Naive thymus-derived CD4-positive, alpha-beta T cell (primary cell): ENCODE data around the gene MAP3K19. TPM values are rescaled to one million over a fixed set of nuclear protein-coding genes. Genes with fewer than 3 reads are reported as not detected.
"Not testable (repeated sequence)": the region's sequence is repeated elsewhere in the genome, so short reads cannot be mapped to it uniquely, and the experiment has no call there.

Source experiments
- ATAC-seq: fragments of 150-1000 bp; cut with Tn5 transposase; 2 replicates; pipeline ENCODE4 v1.10.0; 2021; ENCODE audit warnings: mild to moderate bottlenecking, moderate library complexity
- CTCF ChIA-PET: fragments of 350-600 bp; sonication (Branson Sonifier 250); formaldehyde crosslinking; loops from one replicate; lab custom pipeline; 2021; ENCODE audit warnings: antibody characterized with exemption; lab: Charles Lee
- POLR2A ChIA-PET: fragments of 350-600 bp; sonication (Branson Sonifier 250); formaldehyde crosslinking; loops from one replicate; lab custom pipeline; 2021; ENCODE audit warnings: antibody characterized with exemption, inconsistent platforms; lab: Charles Lee
- DNase-seq, 9 donors: peaks; one replicate each; pipeline versions ENCODE4 v3.0.0 to v3.0.0-alpha.2; 2020 to 2022; ENCODE audit warnings: mixed read lengths in 1 of 9
- H3K27ac ChIP-seq: one replicate; pipeline ENCODE4 v1.7.0; 2013; ENCODE audit warnings: mild to moderate bottlenecking, low read depth, low read length, moderate library complexity
- H3K27me3 ChIP-seq, 2 donors: one replicate each; pipeline ENCODE4 v1.7.0; 2013; ENCODE audit warnings: low read length in 2 of 2, mild to moderate bottlenecking in 2 of 2, moderate library complexity in 2 of 2; ENCODE audit not compliant: control insufficient read depth in 2 of 2, insufficient read depth in 2 of 2
- H3K36me3 ChIP-seq, 3 experiments: 1 replicate in 2 of 3; 2 replicates in 1 of 3; pipeline ENCODE4 v1.7.0; 2013; ENCODE audit warnings: low read length in 3 of 3, mild to moderate bottlenecking in 3 of 3, moderate library complexity in 1 of 3; ENCODE audit not compliant: insufficient read depth in 3 of 3, control insufficient read depth in 2 of 3
- H3K4me1 ChIP-seq, 2 donors: one replicate each; pipeline ENCODE4 v1.7.0; 2013; ENCODE audit warnings: low read length in 2 of 2, mild to moderate bottlenecking in 2 of 2, moderate library complexity in 1 of 2; ENCODE audit not compliant: control insufficient read depth in 2 of 2, insufficient read depth in 2 of 2
- H3K4me3 ChIP-seq: 2 replicates; pipeline ENCODE4 v1.7.0; 2013; ENCODE audit warnings: mild to moderate bottlenecking, low read length
- H3K9me3 ChIP-seq, 3 experiments: 1 replicate in 2 of 3; 2 replicates in 1 of 3; pipeline ENCODE4 v1.7.0; 2013; ENCODE audit warnings: low read length in 3 of 3; ENCODE audit not compliant: control insufficient read depth in 2 of 3
- H3K27ac Mint-ChIP-seq, 9 donors: one replicate each; pipeline ENCODE4 v1.8.0; 2020 to 2022; ENCODE audit warnings: mixed read lengths in 9 of 9, mild to moderate bottlenecking in 8 of 9, moderate library complexity in 5 of 9, inconsistent platforms in 2 of 9
- H3K27me3 Mint-ChIP-seq, 5 donors: one replicate each; pipeline ENCODE4 v1.8.0; 2021 to 2022; ENCODE audit warnings: mixed read lengths in 5 of 5, mild to moderate bottlenecking in 1 of 5
- H3K36me3 Mint-ChIP-seq, 5 donors: one replicate each; pipeline ENCODE4 v1.8.0; 2020 to 2022; ENCODE audit warnings: mixed read lengths in 5 of 5, mild to moderate bottlenecking in 3 of 5, inconsistent platforms in 1 of 5
- H3K4me1 Mint-ChIP-seq, 7 donors: one replicate each; pipeline ENCODE4 v1.8.0; 2020 to 2022; ENCODE audit warnings: mixed read lengths in 7 of 7, mild to moderate bottlenecking in 3 of 7, inconsistent platforms in 1 of 7
- H3K4me3 Mint-ChIP-seq, 10 donors: one replicate each; pipeline ENCODE4 v1.8.0; 2020 to 2022; ENCODE audit warnings: mild to moderate bottlenecking in 10 of 10, mixed read lengths in 10 of 10, moderate library complexity in 6 of 10, inconsistent platforms in 2 of 10
- H3K9me3 Mint-ChIP-seq, 11 donors: one replicate each; pipeline ENCODE4 v1.8.0; 2020 to 2022; ENCODE audit warnings: mixed read lengths in 11 of 11, mild to moderate bottlenecking in 4 of 11, inconsistent platforms in 1 of 11, moderate library complexity in 1 of 11
- intact Hi-C, 2 donors: fragments of 100-400 bp; cut with micrococcal nuclease; formaldehyde crosslinking; loops; one replicate each; pipeline ENCODE4 v1.15.1; 2023
- polyA plus RNA-seq, 2 donors: library from polyadenylated mRNA; unstranded; fragments of 300-500 nt; fragmentation: Illumina TruSeq; gene quantifications; one replicate each; pipeline ENCODE4 v1.2.3, GENCODE V29; 2021
- total RNA-seq, 6 experiments: library from RNA in 5 of 6; stranded (reverse) in 5 of 6; gene quantifications; 1 replicate in 5 of 6; 2 replicates in 1 of 6; pipeline ENCODE4 v1.2.3 and lab custom pipeline; 2021 to 2026

Gene MAP3K19
- total and polyA plus RNA-seq, 7 experiments from 2014 or later: 0.64 TPM; not detected in 6

- H3K27me3 Mint-ChIP-seq: peaks cover 0 to 14% (median 4%) of the 10 kb centered on the region in 5 donors
- Histone ChIP-seq H3K27ac (no peak overlapping the region), H3K27me3 (no peaks in the 10 kb centered on the region), H3K4me3 (no peak overlapping the region), H3K9me3 (peaks cover 0 to 16% (median 0%) of the 10 kb centered on the region in 3 experiments), H3K36me3 (no peaks in the 10 kb centered on the region), H3K4me1 (no peaks in the 10 kb centered on the region)
- ATAC-seq (no peak), DNase-seq (no peak)
- POLR2A ChIA-PET: no interaction called here
- peaks cover 0 to 12% (median 2%) of the 10 kb centered on the region in 7 donors for H3K4me1 Mint-ChIP-seq
- peaks cover 12 to 57% (median 27%) of the 10 kb centered on the region in 11 donors for H3K9me3 Mint-ChIP-seq
- H3K27ac Mint-ChIP-seq: peak overlapping the region in 1 of 9 donors; percentile 24
- H3K4me3 Mint-ChIP-seq: peak overlapping the region in 2 of 10 donors; percentile 25 to 26
- H3K36me3 Mint-ChIP-seq: peaks cover 13 to 36% (median 21%) of the 10 kb centered on the region in 5 donors
- intact Hi-C loops: loop anchor here in 1 of 2 donors (10.0 kb wide), 1 partner anchor 1581 kb away; no protein-coding TSS in a partner anchor
- CTCF ChIA-PET: no interaction called here
Measured at GRCh38 chr2:134973241-134974138, 73.8 kb downstream of the MAP3K19 start.

GRCh38 chr2:134967166-134967565, 80.1 kb downstream of the MAP3K19 start:
- H3K27me3 Mint-ChIP-seq, CTCF ChIA-PET, H3K4me3 ChIP-seq, H3K4me1 Mint-ChIP-seq, H3K27ac ChIP-seq, H3K4me1 ChIP-seq, H3K9me3 ChIP-seq, POLR2A ChIA-PET, ATAC-seq, intact Hi-C loops, H3K36me3 ChIP-seq, H3K27me3 ChIP-seq: not testable (repeated sequence)
- Mint-ChIP-seq H3K9me3 (peaks cover 0 to 27% (median 13%) of the 10 kb centered on the region in 11 donors), H3K36me3 (peaks cover 0 to 10% (median 0%) of the 10 kb centered on the region in 5 donors), H3K27ac (peak overlapping the region in 1 of 9 donors; percentile 29), H3K4me3 (peak overlapping the region in 1 of 10 donors; percentile 32)
- DNase-seq: peak in 1 of 9 donors; percentile 7

GRCh38 chr2:134957477-134957876, 89.8 kb downstream of the MAP3K19 start:
- Mint-ChIP-seq H3K27ac (no peak overlapping the region), H3K36me3 (peaks cover 5 to 40% (median 19%) of the 10 kb centered on the region in 5 donors), H3K4me3 (no peak overlapping the region), H3K4me1 (peaks cover 0 to 10% (median 5%) of the 10 kb centered on the region in 7 donors), H3K27me3 (no peaks in the 10 kb centered on the region), H3K9me3 (no peaks in the 10 kb centered on the region)
- Histone ChIP-seq H3K4me3 (no peak overlapping the region), H3K36me3 (peaks cover 0 to 29% (median 29%) of the 10 kb centered on the region in 3 experiments), H3K9me3 (no peaks in the 10 kb centered on the region), H3K4me1 (no peaks in the 10 kb centered on the region), H3K27me3 (no peaks in the 10 kb centered on the region), H3K27ac (no peak overlapping the region)
- ChIA-PET CTCF (no interaction called here), POLR2A (interaction anchor here (0.6 kb wide), 1 partner anchor 40 kb away, joined by 3 read pairs; no protein-coding TSS in a partner anchor)
- intact Hi-C loops: no loop called here
- DNase-seq (no peak), ATAC-seq (no peak)

GRCh38 chr2:134955744-134956143, 91.5 kb downstream of the MAP3K19 start:
- POLR2A ChIA-PET: no interaction called here
- H3K4me1 ChIP-seq: no peaks in the 10 kb centered on the region
- intact Hi-C loops: no loop called here
- DNase-seq (no peak), ATAC-seq (no peak)
- no peaks in the 10 kb centered on the region for H3K27me3 Mint-ChIP-seq
- H3K4me1 Mint-ChIP-seq: peaks cover 0 to 10% (median 5%) of the 10 kb centered on the region in 7 donors
- H3K36me3 Mint-ChIP-seq: peaks cover 11 to 48% (median 22%) of the 10 kb centered on the region in 5 donors
- H3K36me3 ChIP-seq: peaks cover 0 to 34% (median 29%) of the 10 kb centered on the region in 3 experiments
- no peak overlapping the region for H3K27ac ChIP-seq
- no peak overlapping the region for H3K4me3 Mint-ChIP-seq
- H3K9me3 ChIP-seq: no peaks in the 10 kb centered on the region
- H3K4me3 ChIP-seq: no peak overlapping the region
- no peak overlapping the region for H3K27ac Mint-ChIP-seq
- H3K27me3 ChIP-seq: no peaks in the 10 kb centered on the region
- CTCF ChIA-PET: no interaction called here
- no peaks in the 10 kb centered on the region for H3K9me3 Mint-ChIP-seq

GRCh38 chr2:134954065-134954464, 93.2 kb downstream of the MAP3K19 start:
- Mint-ChIP-seq H3K36me3 (peaks cover 15 to 49% (median 27%) of the 10 kb centered on the region in 5 donors), H3K27ac (peak overlapping the region in 3 of 9 donors; percentile 1 to 56 (median 36)), H3K4me3 (no peak overlapping the region), H3K27me3 (no peaks in the 10 kb centered on the region), H3K9me3 (no peaks in the 10 kb centered on the region), H3K4me1 (peaks cover 6 to 23% (median 19%) of the 10 kb centered on the region in 7 donors)
- Histone ChIP-seq H3K27ac (no peak overlapping the region), H3K4me1 (peaks cover 0 to 5% of the 10 kb centered on the region in 2 donors), H3K27me3 (no peaks in the 10 kb centered on the region), H3K4me3 (no peak overlapping the region), H3K36me3 (peaks cover 0 to 44% (median 29%) of the 10 kb centered on the region in 3 experiments), H3K9me3 (no peaks in the 10 kb centered on the region)
- ChIA-PET CTCF (interaction anchor here (1.2 kb wide), 1 partner anchor 756 kb away, joined by 4 read pairs; no protein-coding TSS in a partner anchor), POLR2A (no interaction called here)
- no peak for ATAC-seq
- intact Hi-C loops: no loop called here
- DNase-seq: no peak

- no peak overlapping the region for H3K4me3 ChIP-seq
- Mint-ChIP-seq H3K36me3 (peaks cover 15 to 56% (median 31%) of the 10 kb centered on the region in 5 donors), H3K27ac (no peak overlapping the region), H3K9me3 (no peaks in the 10 kb centered on the region), H3K4me1 (peaks cover 6 to 36% (median 29%) of the 10 kb centered on the region in 7 donors), H3K27me3 (no peaks in the 10 kb centered on the region), H3K4me3 (no peak overlapping the region)
- H3K9me3 ChIP-seq: no peaks in the 10 kb centered on the region
- intact Hi-C loops: no loop called here
- ATAC-seq: no peak
- no peaks in the 10 kb centered on the region for H3K27me3 ChIP-seq
- H3K4me1 ChIP-seq: peaks cover 0 to 8% of the 10 kb centered on the region in 2 donors
- ChIA-PET POLR2A (no interaction called here), CTCF (no interaction called here)
- peaks cover 0 to 58% (median 33%) of the 10 kb centered on the region in 3 experiments for H3K36me3 ChIP-seq
- DNase-seq: no peak
- no peak overlapping the region for H3K27ac ChIP-seq
Measured at GRCh38 chr2:134952608-134953007, 94.6 kb downstream of the MAP3K19 start.
